ENCODE data around the gene APOA4.
A peak's percentile ranks its signal among the peaks of the same experiment; 100 is the strongest.

APOA4 gene

GRCh38 chr11:116823031-116823843 is at the start of gene APOA4:
Gene APOA4, minus strand, starts transcription at chr11:116823304. Its CDS starts 113 bp downstream, at chr11:116823191.
- FAIRE-seq = no peak

DNA sequence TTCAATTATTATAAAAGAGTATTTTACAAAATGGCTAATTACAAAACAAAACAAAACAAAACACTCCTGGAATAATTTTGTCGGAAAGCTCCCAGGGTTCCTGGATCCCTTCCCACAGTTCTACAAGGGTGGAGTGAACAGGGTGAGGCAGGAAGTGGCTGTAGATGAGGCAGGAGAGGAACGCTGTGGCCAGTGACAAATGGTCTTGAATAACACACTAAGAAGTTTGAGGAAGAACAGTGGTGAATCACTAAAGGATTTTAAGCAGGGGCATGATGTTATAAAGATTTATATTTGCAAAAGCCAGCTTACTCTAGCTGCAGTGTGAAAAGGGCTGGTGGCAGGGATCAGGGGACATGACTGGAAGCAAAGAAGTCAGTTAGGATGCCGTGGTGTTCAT is 48.1 kb upstream of the APOA4 start:
- no peak for FAIRE-seq

- FAIRE-seq = no peak
These were observed 47.0 kb upstream of the APOA4 start for GRCh38 chr11:116870054-116870453.

DNA sequence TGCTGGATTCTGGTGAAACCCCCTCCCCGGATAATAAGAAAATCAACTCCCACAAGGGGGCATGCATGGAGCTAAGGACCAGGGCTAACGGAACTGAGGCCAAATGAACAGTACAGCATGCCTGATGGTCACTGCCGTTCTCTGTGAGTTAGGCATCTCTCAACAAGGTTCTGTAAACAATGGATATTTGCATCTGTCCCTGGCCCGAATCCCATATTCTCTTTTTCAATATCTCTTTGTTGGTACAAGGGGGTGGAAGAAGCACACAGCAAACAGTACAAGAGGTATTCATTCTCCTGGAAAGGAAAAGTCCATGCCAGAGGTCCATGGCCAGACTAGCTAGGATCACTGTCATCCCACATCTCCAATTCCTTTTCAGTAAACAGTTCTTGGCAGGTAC is 46.5 kb upstream of the APOA4 start:
- FAIRE-seq = no peak

DNA sequence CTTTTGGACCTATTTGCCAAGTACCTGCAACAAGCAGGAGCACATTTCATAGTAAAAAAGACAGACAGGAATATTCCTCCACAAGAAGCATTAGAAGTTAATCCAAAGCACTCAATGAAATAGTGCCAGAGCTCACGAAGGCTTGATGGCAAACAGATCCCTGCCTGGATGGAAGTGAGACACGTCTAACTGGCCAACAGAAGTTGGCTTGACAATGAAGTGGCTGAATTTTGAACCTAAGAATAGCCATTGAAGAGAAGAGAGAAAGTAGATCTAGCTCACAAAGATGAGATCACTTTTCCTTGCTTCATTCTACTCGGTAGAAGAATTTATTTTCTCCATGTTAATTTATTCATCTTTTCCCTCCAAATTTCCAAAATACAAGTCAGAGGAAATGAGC is 45.0 kb upstream of the APOA4 start:
- FAIRE-seq = no peak

DNA sequence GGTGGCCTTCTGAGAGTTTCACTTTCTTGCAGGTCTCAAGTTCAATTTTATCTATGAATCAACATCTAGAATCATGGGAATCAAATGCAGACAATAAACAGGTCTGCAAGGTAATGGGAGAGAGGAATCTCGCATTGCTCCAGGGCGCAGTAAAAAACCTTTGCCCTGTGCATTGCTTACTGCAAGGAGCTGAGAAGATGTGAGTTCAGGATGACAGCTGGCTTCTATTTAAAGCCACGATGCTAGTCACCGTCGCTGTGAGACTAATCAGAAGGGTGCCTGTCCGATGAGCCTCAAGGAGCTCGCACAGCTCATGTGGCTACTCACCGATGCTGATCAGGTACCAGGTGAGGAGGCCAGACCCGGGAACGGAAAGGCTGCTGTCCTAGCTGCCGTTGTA is 44.5 kb upstream of the APOA4 start:
- FAIRE-seq = no peak

DNA sequence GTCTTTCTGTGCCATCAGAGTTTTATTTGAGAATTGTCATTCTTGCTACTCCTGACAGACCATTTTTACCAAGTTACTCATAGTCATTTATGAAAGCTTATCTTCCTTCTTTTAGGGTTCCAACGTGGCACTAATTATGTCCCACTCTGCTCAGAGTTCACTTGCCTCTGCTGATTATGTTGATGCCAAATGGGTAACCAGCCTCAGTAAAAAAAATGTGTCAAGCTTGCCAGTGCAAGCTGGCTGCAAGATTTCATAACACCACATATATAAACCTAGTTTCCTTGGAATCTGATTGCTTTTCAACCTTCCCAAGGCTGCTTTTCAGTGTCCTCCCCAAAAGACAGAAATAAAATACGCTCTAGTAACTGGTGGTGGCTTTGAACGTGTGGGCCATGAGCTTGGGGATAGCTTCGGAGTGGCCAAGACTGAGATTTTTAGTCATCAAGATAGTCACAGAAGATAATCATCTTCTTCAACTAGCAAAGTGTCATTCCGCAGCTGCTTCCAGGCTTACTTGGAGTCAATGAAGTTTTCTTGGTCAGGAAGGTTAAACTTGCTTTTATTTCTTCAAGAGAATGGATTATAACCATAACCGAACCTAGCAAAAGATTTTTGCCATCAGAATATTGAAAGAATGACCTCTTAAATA is 43.8 kb upstream of the APOA4 start:
- no peak for FAIRE-seq

DNA sequence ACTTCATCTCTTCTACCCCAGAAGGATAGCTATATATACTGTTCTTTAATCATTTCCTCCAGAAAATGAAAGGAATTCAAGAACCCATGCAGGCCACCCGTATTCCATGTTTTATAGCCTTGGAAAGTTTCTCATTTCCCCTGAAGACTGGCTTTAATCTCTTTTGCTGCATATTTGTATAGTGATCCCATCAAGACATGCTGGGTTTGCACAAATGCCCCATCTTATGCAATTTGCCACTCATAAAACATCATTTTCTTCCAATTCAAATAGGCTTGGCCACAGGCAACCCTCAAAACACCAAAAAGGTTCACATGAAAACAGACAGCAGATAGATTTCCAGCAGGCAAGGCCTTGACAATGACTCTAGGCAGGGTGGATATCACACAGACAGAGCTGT is 42.6 kb upstream of the APOA4 start:
- no peak for FAIRE-seq

GRCh38 chr11:116864531-116864930 is 41.4 kb upstream of the APOA4 start:
- no peak for FAIRE-seq

DNA sequence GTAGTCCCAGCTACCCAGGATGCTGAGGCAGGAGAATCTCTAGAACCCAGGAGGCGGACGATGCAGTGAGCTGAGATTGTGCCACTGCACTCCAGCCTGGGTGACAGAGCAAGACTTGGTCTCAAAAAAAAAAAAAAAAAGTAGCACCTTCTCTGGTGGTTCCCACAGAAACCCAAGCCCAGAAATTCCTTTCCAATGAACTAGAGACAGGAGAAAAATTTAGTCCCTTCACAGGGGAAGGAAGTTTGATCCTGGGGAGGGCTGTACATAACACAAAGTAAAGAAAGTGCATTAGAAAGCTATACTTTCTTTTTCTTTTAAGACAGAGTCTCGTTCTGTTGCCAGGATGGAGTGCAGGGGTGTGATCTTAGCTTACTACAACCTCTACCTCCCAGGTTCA is 39.8 kb upstream of the APOA4 start:
- FAIRE-seq = no peak

GRCh38 chr11:116862185-116862584 is 39.1 kb upstream of the APOA4 start:
- FAIRE-seq = no peak

DNA sequence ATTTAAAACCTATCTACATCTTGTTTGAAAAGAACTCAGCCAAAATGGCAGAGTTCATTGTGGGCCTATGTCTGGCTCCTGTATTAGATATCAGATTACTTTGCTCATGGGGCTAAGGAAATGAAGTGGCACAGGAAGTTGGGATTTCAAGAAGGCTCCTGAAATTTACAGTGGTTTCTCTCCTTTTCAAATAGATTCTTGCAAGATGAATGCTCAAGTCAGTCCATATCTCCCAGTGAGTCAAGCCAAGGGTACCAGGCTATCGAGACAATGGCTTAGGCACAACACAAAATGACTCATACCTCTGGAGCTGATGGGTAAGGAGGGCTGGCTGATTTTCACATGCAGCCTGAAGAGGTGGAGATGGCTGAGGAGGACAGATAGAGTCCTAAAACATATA is 38.4 kb upstream of the APOA4 start:
- no peak for FAIRE-seq

DNA sequence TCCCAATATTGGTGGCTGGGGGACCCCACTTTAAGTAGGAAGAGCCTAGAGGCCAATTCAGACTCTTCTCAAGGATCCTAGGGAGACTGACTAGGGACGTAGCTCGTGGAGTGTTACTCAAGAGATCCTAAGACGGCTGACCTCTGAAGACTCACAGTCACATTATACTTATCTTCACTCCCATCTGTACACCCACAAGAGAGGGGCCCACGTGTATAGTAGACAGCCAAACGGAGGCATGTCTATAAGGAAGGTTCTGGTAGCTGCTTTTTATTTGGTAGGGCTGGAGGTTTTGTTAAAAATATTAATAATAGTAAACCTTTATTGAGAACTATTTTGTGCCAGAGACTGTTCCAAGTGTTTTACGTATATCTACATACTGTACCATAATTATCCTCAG is 37.2 kb upstream of the APOA4 start:
- FAIRE-seq = no peak

DNA sequence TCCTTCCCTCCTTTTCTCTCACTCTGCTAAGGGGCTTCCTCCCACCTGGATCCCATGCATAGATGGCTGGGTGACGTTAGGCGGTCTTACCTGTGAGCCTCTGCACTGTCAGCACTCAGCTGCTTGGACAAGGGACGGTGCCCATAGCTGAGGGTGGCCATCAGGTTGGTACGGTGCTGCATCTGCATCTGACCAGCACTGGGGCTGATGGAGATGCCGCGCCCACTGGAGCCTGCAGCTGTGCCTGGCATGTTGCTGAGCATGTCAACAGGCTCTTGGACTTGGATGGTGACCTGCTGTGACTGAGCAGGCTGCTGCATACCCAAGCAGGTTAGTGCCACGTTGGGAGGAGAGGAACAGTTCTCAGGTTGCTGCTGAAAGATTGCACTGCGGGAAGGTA is 36.1 kb upstream of the APOA4 start:
- no peak for FAIRE-seq

DNA sequence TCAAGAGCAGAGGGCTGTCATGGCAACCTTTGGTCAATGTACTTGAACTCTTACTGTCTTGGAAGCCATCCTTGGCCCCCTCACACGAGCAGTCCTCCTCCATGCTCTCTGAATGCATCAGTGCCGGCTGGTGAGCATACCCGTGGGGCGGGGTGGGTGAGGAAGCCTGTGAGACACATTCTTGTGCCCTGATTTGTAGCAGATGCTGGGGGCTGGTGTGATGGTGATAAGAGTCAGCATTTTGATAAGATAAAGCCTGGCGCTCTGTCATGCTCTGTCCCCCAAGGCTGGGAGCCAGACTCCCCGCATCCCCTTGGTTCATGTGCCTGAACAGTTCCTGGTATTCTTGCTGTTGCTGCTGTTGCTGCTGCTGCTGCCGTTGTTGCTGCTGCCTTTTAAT is 34.8 kb upstream of the APOA4 start:
- no peak for FAIRE-seq

DNA sequence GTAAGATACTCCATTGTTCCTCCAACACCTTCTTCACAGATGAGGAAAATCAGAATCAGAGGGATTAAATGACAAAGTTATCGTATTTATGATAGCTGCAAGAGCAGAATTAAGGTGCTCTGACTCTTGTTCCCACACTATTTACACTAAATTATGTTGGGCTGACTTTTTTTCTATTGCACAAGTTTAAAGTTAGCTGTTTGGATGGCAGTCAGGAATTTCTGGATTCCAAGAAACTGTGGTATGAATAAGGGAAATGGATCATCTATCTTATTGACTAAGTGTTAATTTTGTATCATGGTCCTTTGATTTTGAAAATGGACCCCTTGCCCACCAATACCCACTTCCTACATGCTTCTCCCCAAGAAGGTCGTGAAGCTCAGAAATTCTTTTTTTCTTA is 34.2 kb upstream of the APOA4 start:
- FAIRE-seq = no peak

- FAIRE-seq = no peak
These were observed 33.3 kb upstream of the APOA4 start for GRCh38 chr11:116856423-116856822.

GRCh38 chr11:116855413-116855812 is 32.3 kb upstream of the APOA4 start:
- FAIRE-seq = no peak

DNA sequence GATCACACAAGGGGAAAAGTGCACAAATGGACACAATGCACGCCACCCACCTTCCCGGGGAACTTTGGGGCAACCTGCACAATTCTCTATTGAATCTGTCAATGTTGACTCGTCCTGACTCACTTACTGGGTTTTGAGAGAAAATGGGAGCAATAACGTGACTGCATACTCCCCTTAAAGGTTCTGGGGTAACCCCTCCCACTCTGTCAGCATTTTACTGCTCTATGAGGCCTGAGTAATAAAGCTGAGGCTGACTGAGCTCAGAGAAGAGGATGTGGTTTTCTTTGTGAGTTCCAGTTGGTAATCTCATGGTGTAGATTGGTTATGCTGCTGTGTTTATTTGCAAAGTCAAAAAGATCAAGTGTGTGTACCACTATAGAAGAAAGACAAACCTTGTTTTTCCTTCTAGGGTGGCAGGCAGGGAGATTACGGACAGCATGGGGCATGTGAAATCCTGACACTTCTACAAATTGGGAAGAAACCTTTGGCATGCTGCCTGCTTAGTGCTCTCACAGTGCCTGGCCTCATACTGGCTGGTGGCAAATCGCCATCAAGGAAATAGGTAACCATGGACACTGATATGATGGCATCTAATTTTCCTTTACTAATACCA is 30.5 kb upstream of the APOA4 start:
- no peak for FAIRE-seq

DNA sequence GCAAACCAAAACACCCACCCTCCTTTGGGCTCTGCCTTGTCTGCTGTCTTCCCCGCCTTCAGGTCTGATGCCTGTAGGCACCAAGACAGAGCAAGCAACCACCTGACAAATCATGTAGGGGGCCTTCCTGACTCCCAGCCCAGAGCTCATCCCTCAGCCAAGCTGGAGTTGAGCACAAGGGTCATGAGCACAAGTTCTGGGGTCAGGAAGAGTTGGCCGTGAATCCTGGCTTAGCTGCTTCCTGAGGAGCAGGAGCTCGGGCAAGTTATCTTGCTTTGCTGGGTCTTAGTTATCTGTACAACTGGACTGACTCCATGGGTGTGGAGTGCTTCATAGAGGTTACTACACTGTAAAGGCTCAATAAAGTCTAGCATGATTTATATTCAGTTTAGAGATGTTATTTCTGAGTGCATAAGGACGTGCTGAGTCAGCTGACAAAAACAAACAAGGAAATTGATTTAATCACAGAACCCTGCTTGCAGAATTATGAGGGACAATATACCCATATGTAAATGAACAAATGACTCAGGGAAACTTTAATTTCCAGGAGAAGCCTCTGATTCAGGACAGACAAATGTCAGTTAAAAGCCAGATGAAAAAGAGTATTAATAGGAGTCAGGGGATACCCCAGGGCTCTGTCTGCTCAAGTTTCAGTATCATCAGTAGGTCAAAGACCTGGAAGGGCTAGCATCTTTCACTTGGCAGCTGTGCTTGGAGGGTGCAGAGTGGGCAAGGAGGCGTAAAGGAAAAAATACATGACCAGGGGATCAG is 29.3 kb upstream of the APOA4 start:
- FAIRE-seq = peak; percentile 24

- no peak for FAIRE-seq
These were observed 28.5 kb upstream of the APOA4 start for GRCh38 chr11:116851626-116852025.

- FAIRE-seq = no peak
These were observed 26.4 kb upstream of the APOA4 start for GRCh38 chr11:116849486-116849885.

GRCh38 chr11:116849060-116849459 is 26.0 kb upstream of the APOA4 start:
- FAIRE-seq = no peak

Data from islet of Langerhans (tissue), 1 donor.